ENCODE measurements around the gene ENO2.
A peak's percentile ranks its signal among the peaks of the same experiment; 100 is the strongest.
"Not testable (repeated sequence)": the region's sequence is repeated elsewhere in the genome, so short reads cannot be mapped to it uniquely, and the experiment has no call there.

Gene ENO2

GRCh38 chr12:6889775-6890573 is 24.4 kb upstream of the ENO2 start:
- DNase-seq (ENCODE audit: low spot score in 2 of 2); H3K4me3 Mint-ChIP-seq; ATAC-seq (replicated peaks; ENCODE audit: extremely low read depth, poor library complexity, severe bottlenecking): not testable (repeated sequence)

DNA sequence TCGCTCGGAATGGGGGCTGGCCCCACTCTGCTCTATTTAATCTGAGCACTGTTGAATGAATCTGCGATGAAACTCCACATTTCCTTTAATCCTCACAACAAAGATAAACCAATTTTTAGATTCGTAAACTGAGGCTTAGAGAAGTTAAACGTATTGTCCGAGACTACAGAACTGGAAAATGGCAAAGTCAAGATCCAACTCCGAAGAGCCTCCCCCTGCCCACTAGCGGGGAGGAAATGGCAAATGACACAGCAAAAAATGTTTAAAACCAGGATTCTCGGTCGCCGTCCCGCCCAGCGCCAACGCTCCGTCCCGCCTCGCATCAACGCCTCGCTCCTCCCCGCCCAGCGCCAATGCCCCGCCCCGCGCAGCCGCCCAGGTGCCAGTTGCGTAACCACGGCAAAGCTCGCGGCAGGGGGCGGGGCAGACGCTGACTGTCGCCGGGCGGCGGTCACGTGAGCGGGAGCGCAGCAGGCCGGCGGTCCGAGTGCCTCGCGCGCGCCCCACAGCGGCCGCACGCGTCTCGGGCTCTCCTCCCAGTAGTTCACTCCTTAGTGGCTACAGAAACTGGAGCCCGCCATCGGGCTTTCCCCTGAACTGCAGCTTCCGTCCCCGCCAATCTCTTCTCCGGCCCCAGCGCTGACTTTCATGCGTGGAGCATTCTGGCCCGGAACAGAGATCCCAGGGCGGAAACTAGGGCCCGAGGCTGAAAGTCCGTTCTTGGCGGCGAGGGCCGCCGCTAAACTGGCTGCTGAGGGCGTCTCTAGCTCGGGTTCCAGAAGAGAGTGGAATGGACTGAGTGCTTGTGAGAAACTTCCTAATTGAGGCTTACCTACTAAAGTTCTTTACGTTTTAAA is 23.4 kb upstream of the ENO2 start:
- Mint-ChIP-seq H3K27ac (ENCODE audit: low read depth) (peak overlapping the region; percentile 82), H3K27me3 (no peaks in the 10 kb centered on the region), H3K36me3 (ENCODE audit: insufficient read depth) (peaks cover 2% of the 10 kb centered on the region), H3K4me1 (peaks cover 7% of the 10 kb centered on the region), H3K4me3 (peak overlapping the region; percentile 76), H3K9me3 (no peaks in the 10 kb centered on the region)
- DNase-seq (ENCODE audit: low spot score in 2 of 2) (peak; percentile 96 to 97), ATAC-seq (replicated peaks; ENCODE audit: extremely low read depth, poor library complexity, severe bottlenecking) (peak; percentile 97)

More at GRCh38 chr12:6889775-6890573, 24.4 kb upstream of the ENO2 start:
- not testable (repeated sequence) for H3K36me3 Mint-ChIP-seq (ENCODE audit: insufficient read depth); H3K4me1 Mint-ChIP-seq; H3K27me3 Mint-ChIP-seq; H3K9me3 Mint-ChIP-seq
- H3K27ac Mint-ChIP-seq (ENCODE audit: low read depth): peak overlapping the region; percentile 82

GRCh38 chr12:6891646-6892001 is 22.8 kb upstream of the ENO2 start:
- H3K9me3 Mint-ChIP-seq: no peaks in the 10 kb centered on the region
- H3K4me1 Mint-ChIP-seq: peaks cover 7% of the 10 kb centered on the region
- peak overlapping the region; percentile 76 for H3K4me3 Mint-ChIP-seq
- peak overlapping the region; percentile 82 for H3K27ac Mint-ChIP-seq (ENCODE audit: low read depth)
- H3K27me3 Mint-ChIP-seq: no peaks in the 10 kb centered on the region
- no peak for ATAC-seq (replicated peaks; ENCODE audit: extremely low read depth, poor library complexity, severe bottlenecking)
- DNase-seq (ENCODE audit: low spot score in 2 of 2): no peak
- H3K36me3 Mint-ChIP-seq (ENCODE audit: insufficient read depth): peaks cover 2% of the 10 kb centered on the region

GRCh38 chr12:6892683-6893082 is 21.7 kb upstream of the ENO2 start:
- not testable (repeated sequence) for H3K9me3 Mint-ChIP-seq; H3K36me3 Mint-ChIP-seq (ENCODE audit: insufficient read depth); H3K27me3 Mint-ChIP-seq; H3K4me1 Mint-ChIP-seq; DNase-seq (ENCODE audit: low spot score in 2 of 2); ATAC-seq (replicated peaks; ENCODE audit: extremely low read depth, poor library complexity, severe bottlenecking); H3K27ac Mint-ChIP-seq (ENCODE audit: low read depth)
- H3K4me3 Mint-ChIP-seq: peak overlapping the region; percentile 76

DNA sequence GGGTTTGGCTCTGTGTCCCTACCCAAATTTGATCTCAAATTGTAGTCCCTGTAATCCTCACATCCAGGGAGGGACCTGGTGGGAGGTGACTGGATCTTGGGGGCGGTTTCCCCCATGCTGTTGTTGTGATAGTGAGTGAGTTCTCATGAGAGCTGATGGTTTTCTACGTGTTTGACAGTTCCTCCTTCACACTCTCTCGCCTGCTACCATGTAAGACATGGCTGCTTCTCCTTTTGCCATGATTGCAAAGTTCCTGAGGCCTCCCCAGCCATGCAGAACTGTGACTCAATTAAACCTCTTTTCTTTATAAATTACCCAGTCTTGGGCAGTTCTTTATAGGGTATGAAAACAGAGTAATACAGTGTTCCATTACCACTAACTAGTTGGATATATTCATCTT is 20.1 kb upstream of the ENO2 start:
- Mint-ChIP-seq H3K27me3 (no peaks in the 10 kb centered on the region), H3K36me3 (ENCODE audit: insufficient read depth) (peaks cover 2% of the 10 kb centered on the region), H3K4me1 (peaks cover 7% of the 10 kb centered on the region), H3K9me3 (no peaks in the 10 kb centered on the region), H3K27ac (ENCODE audit: low read depth) (no peak overlapping the region), H3K4me3 (no peak overlapping the region)
- ATAC-seq (replicated peaks; ENCODE audit: extremely low read depth, poor library complexity, severe bottlenecking) (no peak), DNase-seq (ENCODE audit: low spot score in 2 of 2) (no peak)

DNA sequence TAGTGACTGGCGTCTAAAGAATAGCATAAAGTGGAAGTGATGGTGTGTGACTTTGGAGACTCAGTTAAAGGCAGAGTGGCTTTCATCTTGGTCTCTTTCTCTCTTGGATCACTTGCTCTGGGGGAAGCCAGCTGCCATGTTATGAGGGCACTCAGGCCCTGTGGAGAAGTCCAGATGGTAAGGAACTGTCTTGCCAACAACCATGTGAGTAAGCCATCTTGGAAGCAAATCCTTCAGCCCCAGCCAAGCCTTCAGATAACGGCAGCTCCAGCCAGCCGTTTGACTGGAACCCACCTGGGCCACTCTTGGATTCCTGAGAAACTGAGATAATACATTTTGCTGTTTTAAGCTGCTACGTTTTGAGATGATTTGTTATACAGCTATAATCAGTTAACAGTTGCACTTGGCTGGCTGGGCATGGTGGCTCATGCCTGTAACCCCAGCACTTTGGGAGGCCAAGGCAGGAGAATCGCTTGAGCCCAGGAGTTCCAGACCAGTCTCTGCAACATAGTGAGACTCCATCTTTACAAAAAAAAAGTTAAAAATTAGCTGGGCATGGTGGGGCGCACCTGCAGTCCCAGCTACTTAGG is 17.4 kb upstream of the ENO2 start:
- Mint-ChIP-seq H3K4me1 (no peaks in the 10 kb centered on the region), H3K4me3 (no peak overlapping the region), H3K36me3 (ENCODE audit: insufficient read depth) (no peaks in the 10 kb centered on the region), H3K9me3 (no peaks in the 10 kb centered on the region), H3K27ac (ENCODE audit: low read depth) (no peak overlapping the region), H3K27me3 (no peaks in the 10 kb centered on the region)
- no peak for ATAC-seq (replicated peaks; ENCODE audit: extremely low read depth, poor library complexity, severe bottlenecking)
- DNase-seq (ENCODE audit: low spot score in 2 of 2): no peak

GRCh38 chr12:6899427-6899826 is 15.0 kb upstream of the ENO2 start:
- Mint-ChIP-seq H3K27ac (ENCODE audit: low read depth) (no peak overlapping the region), H3K9me3 (no peaks in the 10 kb centered on the region), H3K4me3 (no peak overlapping the region), H3K36me3 (ENCODE audit: insufficient read depth) (no peaks in the 10 kb centered on the region), H3K27me3 (no peaks in the 10 kb centered on the region), H3K4me1 (no peaks in the 10 kb centered on the region)
- ATAC-seq (replicated peaks; ENCODE audit: extremely low read depth, poor library complexity, severe bottlenecking) (no peak), DNase-seq (ENCODE audit: low spot score in 2 of 2) (no peak)

- Mint-ChIP-seq H3K4me1 (no peaks in the 10 kb centered on the region), H3K27ac (ENCODE audit: low read depth) (no peak overlapping the region), H3K36me3 (ENCODE audit: insufficient read depth) (no peaks in the 10 kb centered on the region), H3K9me3 (no peaks in the 10 kb centered on the region), H3K4me3 (no peak overlapping the region), H3K27me3 (no peaks in the 10 kb centered on the region)
- no peak for ATAC-seq (replicated peaks; ENCODE audit: extremely low read depth, poor library complexity, severe bottlenecking)
- no peak for DNase-seq (ENCODE audit: low spot score in 2 of 2)
Observed at GRCh38 chr12:6899837-6900519, 14.4 kb upstream of the ENO2 start.

DNA sequence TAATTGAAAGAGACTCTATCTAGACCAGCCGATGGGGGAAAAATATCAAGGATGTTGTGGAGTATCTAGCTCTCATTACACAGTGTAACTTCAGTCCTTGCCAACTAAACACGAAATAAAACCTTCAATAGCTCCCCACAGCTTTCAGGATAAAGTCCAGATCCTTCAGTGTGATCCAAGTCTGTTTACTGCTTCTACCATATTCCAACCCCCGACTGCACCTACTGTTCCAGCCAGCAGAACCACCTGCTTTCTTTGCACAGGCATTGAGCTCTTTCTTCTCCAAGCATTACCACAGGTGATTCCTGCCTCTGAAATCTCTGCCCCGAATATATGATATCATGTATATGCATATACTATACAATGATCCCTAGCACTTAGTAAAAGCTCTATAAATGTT is 11.9 kb upstream of the ENO2 start:
- H3K27ac Mint-ChIP-seq (ENCODE audit: low read depth): no peak overlapping the region
- no peaks in the 10 kb centered on the region for H3K36me3 Mint-ChIP-seq (ENCODE audit: insufficient read depth)
- no peaks in the 10 kb centered on the region for H3K4me1 Mint-ChIP-seq
- H3K27me3 Mint-ChIP-seq: no peaks in the 10 kb centered on the region
- H3K9me3 Mint-ChIP-seq: no peaks in the 10 kb centered on the region
- DNase-seq (ENCODE audit: low spot score in 2 of 2): no peak
- H3K4me3 Mint-ChIP-seq: no peak overlapping the region
- no peak for ATAC-seq (replicated peaks; ENCODE audit: extremely low read depth, poor library complexity, severe bottlenecking)

GRCh38 chr12:6903722-6904121 is 10.7 kb upstream of the ENO2 start:
- Mint-ChIP-seq H3K27me3 (no peaks in the 10 kb centered on the region), H3K36me3 (ENCODE audit: insufficient read depth) (no peaks in the 10 kb centered on the region), H3K4me1 (no peaks in the 10 kb centered on the region), H3K27ac (ENCODE audit: low read depth) (no peak overlapping the region), H3K4me3 (no peak overlapping the region), H3K9me3 (no peaks in the 10 kb centered on the region)
- DNase-seq (ENCODE audit: low spot score in 2 of 2) (no peak), ATAC-seq (replicated peaks; ENCODE audit: extremely low read depth, poor library complexity, severe bottlenecking) (no peak)

GRCh38 chr12:6904280-6905276 is 9.8 kb upstream of the ENO2 start, which contains the start of gene LRRC23:
Gene LRRC23 (plus strand): TSS chr12:6904822. CDS start chr12:6905634, 812 bp downstream.
- Mint-ChIP-seq H3K9me3 (no peaks in the 10 kb centered on the region), H3K27ac (ENCODE audit: low read depth) (no peak within 1 kb of the TSS), H3K36me3 (ENCODE audit: insufficient read depth) (no peaks in the 10 kb centered on the region), H3K4me1 (no peaks in the 10 kb centered on the region), H3K4me3 (no peak within 1 kb of the TSS), H3K27me3 (no peaks in the 10 kb centered on the region)
- ATAC-seq (replicated peaks; ENCODE audit: extremely low read depth, poor library complexity, severe bottlenecking): peak; percentile 96
- DNase-seq (ENCODE audit: low spot score in 2 of 2): peak; percentile 93 to 96
